Measurements from ENCODE around the gene LAPTM5. TPM values are rescaled to one million over a fixed set of nuclear protein-coding genes. Genes with fewer than 3 reads are reported as not detected.

The LAPTM5 gene
- total and polyA plus RNA-seq, 10 of the 15 experiments (the other 5 are each of a cell fraction or from before 2014, with no cell fraction given): 24.1 to 1,034 (median 687) TPM

DNA sequence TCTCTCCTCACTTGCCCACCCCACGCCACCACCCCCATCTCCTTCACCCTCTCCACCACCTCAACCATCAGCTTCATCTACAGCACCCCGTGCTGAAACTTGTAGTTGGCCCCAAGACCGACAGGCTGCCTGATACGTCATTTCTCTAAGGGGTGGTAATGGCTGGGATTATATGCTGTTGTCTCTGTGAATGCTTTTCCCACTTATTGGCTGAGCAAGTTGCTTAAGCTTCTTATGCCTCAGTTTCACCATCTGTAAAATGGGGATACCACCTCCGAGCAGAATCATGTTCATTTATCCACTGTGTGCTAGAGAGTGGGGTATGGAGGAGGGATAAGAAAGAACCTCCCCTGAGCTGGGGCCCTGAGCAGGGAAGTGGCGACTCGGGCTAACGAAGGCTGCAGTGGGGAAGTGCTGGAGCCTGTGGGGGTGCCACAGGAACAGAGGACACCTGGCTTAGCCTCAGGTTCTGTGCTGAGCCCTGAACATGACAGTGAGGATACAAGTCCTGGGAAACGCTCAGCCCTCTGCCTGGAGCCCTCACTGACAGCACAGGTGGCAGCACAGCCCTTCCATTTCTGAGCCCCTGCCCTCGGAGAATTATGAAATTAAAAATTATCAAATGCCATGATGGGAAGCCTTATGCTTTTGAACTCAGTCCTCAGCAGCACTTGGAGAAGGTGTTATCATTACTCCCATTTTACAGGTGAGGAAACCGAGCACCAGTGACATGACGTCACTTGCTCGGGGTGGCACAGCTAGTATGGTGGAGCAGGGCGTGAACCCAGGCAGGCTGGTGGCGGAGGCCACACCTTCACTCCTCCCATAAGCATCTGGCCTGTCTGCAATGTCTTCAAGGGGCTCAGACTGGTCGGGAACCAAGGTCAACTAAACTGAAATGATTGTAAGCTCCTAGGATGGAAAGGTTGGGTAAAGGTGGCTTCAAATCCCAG, 37.0 kb downstream of the LAPTM5 start:
- CTCF ChIA-PET: interaction anchor here (0.8 to 4.9 kb wide), 19 partner anchors 9 to 210 kb away, joined by 3 to 516 read pairs (median 18); partner anchors contain the start of gene LAPTM5
- Histone ChIP-seq H3K79me2 (ENCODE audit: control insufficient read depth, insufficient read depth, low read length) (peaks cover 5% of the 10 kb centered on the region), H3K4me2 (ENCODE audit: control insufficient read depth, insufficient read depth) (no peak overlapping the region), H3K27ac (ENCODE audit: control insufficient read depth, insufficient read depth) (no peak overlapping the region), H3K4me3 (no peak overlapping the region), H3K9ac (ENCODE audit: control insufficient read depth, insufficient read depth, low read length) (no peak overlapping the region), H2AFZ (ENCODE audit: control insufficient read depth, low read depth, low read length) (no peak overlapping the region), H3K36me3 (ENCODE audit: control insufficient read depth in 2 of 2, insufficient read depth in 2 of 2, low read length in 1 of 2) (no peaks in the 10 kb centered on the region), H3K9me3 (replicated peaks; ENCODE audit: control insufficient read depth, insufficient read depth, low read length) (peaks cover 3% of the 10 kb centered on the region; the same call in 2 of the 3 replicates), H4K20me1 (ENCODE audit: control insufficient read depth, insufficient read depth) (no peaks in the 10 kb centered on the region), H3K4me1 (ENCODE audit: control insufficient read depth, insufficient read depth, low read length) (peaks cover 13% of the 10 kb centered on the region), H3K27me3 (replicated peaks in 1 of 2; ENCODE audit: control insufficient read depth in 2 of 2, insufficient read depth in 2 of 2, low read length in 1 of 2) (no peaks in the 10 kb centered on the region)
- RAD21 ChIA-PET (ENCODE audit: unreplicated experiment): interaction anchor here (0.6 to 15.6 kb wide), 19 partner anchors 8 to 286 kb away, joined by 3 to 538 read pairs (median 8); partner anchors contain the start of gene LAPTM5
- DNase-seq (ENCODE audit: low read depth, low spot score) (no peak), FAIRE-seq (no peak), ATAC-seq (no peak)
- TF ChIP-seq ZNF622 (IDR thresholded peaks at IDR 0.05) (no peak), SPI1 (IDR thresholded peaks at IDR 0.05; ENCODE audit: borderline replicate concordance, insufficient read depth, low read depth, low read length) (0 out of 2 replicates have a peak, but pooled peaks have one; percentile 7), SREBF1 (IDR thresholded peaks at IDR 0.05; ENCODE audit: low read length) (no peak), BCL11A (IDR thresholded peaks at IDR 0.05; ENCODE audit: low read depth, low read length) (no peak)
- in situ Hi-C loops (cut with MboI) (loop anchor here (10.0 kb wide), 1 partner anchor 54 kb away; no protein-coding TSS in a partner anchor), intact Hi-C loops (cut with micrococcal nuclease; ENCODE audit: unreplicated experiment) (no loop called here)
- no TSS peak for BruUV-seq (replicated peaks)
- POLR2A ChIA-PET: interaction anchor here (0.6 to 4.4 kb wide), 10 partner anchors 9 to 122 kb away, joined by 3 to 79 read pairs (median 8); no protein-coding TSS in a partner anchor
- 77% methylated on average over 16 of the region's 16 CpGs for WGBS (ENCODE audit: insufficient coverage, insufficient replicate concordance, low lambda C conversion rate, missing lambda C conversion rate)
- SMC1A ChIA-PET (ENCODE audit: uncharacterized antibody, unreplicated experiment): interaction anchor here (0.8 to 21.5 kb wide), 19 partner anchors 7 to 211 kb away, joined by 3 to 556 read pairs (median 8); partner anchors contain the start of gene LAPTM5

Data from GM12878 (cell line).